Spinal cord (tissue), 10 donors: Measurements from ENCODE around the gene NPPC. TPM values are rescaled to one million over a fixed set of nuclear protein-coding genes. Genes with fewer than 3 reads are reported as not detected.
"Not testable (repeated sequence)": the region's sequence is repeated elsewhere in the genome, so short reads cannot be mapped to it uniquely, and the experiment has no call there.

Experiments
- DNase-seq, 6 donors: peaks; one replicate each; pipeline versions ENCODE4 v3.0.0 to v3.0.0-alpha.2; 2013 to 2015; ENCODE audit warnings: low spot score in 6 of 6, low read depth in 4 of 6
- H3K27ac ChIP-seq: one replicate; pipeline ENCODE4 v1.5.1; 2013; ENCODE audit warnings: low read depth, low read length, control low read depth
- H3K27me3 ChIP-seq: one replicate; pipeline ENCODE4 v1.6.1; 2013; ENCODE audit warnings: low read length; ENCODE audit not compliant: control insufficient read depth, insufficient read depth
- H3K36me3 ChIP-seq: one replicate; pipeline ENCODE4 v1.6.1; 2013; ENCODE audit warnings: low read length; ENCODE audit not compliant: control insufficient read depth, insufficient read depth
- H3K4me1 ChIP-seq: one replicate; pipeline ENCODE4 v1.6.1; 2013; ENCODE audit warnings: low read length; ENCODE audit not compliant: control insufficient read depth, insufficient read depth
- H3K4me3 ChIP-seq: one replicate; pipeline ENCODE4 v1.5.1; 2013; ENCODE audit warnings: low read depth, low read length, control low read depth
- H3K9me3 ChIP-seq: one replicate; pipeline ENCODE4 v1.6.1; 2013; ENCODE audit warnings: low read length; ENCODE audit not compliant: control insufficient read depth, insufficient read depth
- WGBS: methylation state at CpG from one replicate; pipeline ENCODE4 v1.1.5; 2013; ENCODE audit warnings: missing lambda C conversion rate; ENCODE audit not compliant: insufficient coverage; 5-methylcytosine and 5-hydroxymethylcytosine counted together
- polyA plus RNA-seq, 2 donors: library from polyadenylated mRNA; unstranded; fragments of 120-200 nt; gene quantifications; one replicate each; pipeline ENCODE4 v1.2.1, GENCODE V29; 2013; ENCODE audit not compliant: insufficient read length in 2 of 2
- small RNA-seq: library from RNA; depleted of rRNA; stranded (forward); fragments of <200 nt; gene quantifications from one replicate; pipeline ENCODE3, GENCODE V24; 2014; ENCODE audit warnings: low replicate concordance
- total RNA-seq, 2 donors: library from RNA; depleted of rRNA in 1 of 2; stranded (reverse); fragments of 120-200 nt in 1 of 2; fragments of >200 nt in 1 of 2; gene quantifications; one replicate each; pipeline versions ENCODE4 v1.2.3 to v1.2.4, GENCODE V29; 2013 to 2014
- donor health status: healthy.

The NPPC gene
- total and polyA plus RNA-seq, 4 donors: 16.6 to 33.2 (median 22.2) TPM

GRCh38 chr2:231883468-231883881, 42.7 kb downstream of the NPPC start:
- DNase-seq: peak in 2 of 6 donors; percentile 33 to 85
- no peak overlapping the region for H3K4me3 ChIP-seq
- no peaks in the 10 kb centered on the region for H3K36me3 ChIP-seq
- no peak overlapping the region for H3K27ac ChIP-seq
- WGBS: 17% methylated on average over 2 of the region's 5 CpGs
- peaks cover 2% of the 10 kb centered on the region for H3K9me3 ChIP-seq
- H3K27me3 ChIP-seq: no peaks in the 10 kb centered on the region
- peaks cover 7% of the 10 kb centered on the region for H3K4me1 ChIP-seq

DNA sequence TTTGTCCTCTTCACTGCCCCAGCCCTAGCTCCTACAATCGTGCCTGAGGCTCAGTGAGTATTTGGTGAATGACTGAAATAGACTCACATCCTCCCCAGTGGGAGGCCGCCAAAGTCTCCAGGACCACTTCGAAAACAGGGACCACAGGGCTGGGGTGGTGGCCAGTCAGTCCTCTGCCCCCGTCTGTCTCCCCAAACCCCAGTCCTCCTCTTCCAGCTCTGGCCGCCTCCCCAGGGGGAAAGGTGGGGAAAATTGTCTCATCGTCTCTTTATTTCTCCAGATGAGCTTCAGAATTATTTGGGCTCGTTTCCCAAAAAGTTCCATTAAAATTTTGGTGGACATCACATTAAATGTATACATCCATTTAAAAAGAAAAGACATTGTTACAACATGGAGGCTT, 43.5 kb downstream of the NPPC start:
- no peaks in the 10 kb centered on the region for H3K36me3 ChIP-seq
- no CpG with 5 or more reads among the region's 7 CpGs for WGBS
- DNase-seq: no peak

DNA sequence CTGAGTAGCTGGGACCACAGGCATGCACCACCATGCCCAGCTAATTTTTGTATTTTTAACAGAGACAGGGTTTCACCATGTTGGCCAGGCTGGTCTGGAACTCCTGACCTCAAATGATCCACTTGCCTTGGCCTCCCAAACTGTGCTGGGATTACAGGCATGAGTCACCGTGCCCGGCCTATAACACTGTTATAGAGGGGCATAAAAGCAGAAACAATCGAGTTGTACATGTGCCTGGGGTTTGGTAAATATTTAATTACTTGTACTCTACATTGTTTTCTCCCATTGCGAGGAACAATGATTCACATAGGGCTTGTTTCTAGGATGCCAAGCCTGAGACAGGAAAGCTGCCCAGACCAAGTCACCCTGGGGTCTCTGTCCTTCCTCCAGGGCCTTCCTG, 45.8 kb downstream of the NPPC start:
- H3K27me3 ChIP-seq: not testable (repeated sequence)
- no CpG with 5 or more reads among the region's 4 CpGs for WGBS

More for the DNA sequence above, 43.5 kb downstream of the NPPC start:
- Histone ChIP-seq H3K27ac (no peak overlapping the region), H3K4me3 (no peak overlapping the region), H3K9me3 (peaks cover 2% of the 10 kb centered on the region), H3K27me3 (no peaks in the 10 kb centered on the region), H3K4me1 (peaks cover 7% of the 10 kb centered on the region)

GRCh38 chr2:231879216-231879615, 47.0 kb downstream of the NPPC start:
- no peak for DNase-seq
- Histone ChIP-seq H3K4me3 (no peak overlapping the region), H3K27ac (no peak overlapping the region), H3K36me3 (no peaks in the 10 kb centered on the region), H3K4me1 (peaks cover 7% of the 10 kb centered on the region), H3K9me3 (no peaks in the 10 kb centered on the region), H3K27me3 (no peaks in the 10 kb centered on the region)
- WGBS: no CpG with 5 or more reads among the region's 7 CpGs

More for the DNA sequence above, 45.8 kb downstream of the NPPC start:
- H3K27ac ChIP-seq, H3K36me3 ChIP-seq, H3K9me3 ChIP-seq, DNase-seq, H3K4me1 ChIP-seq, H3K4me3 ChIP-seq: not testable (repeated sequence)

DNA sequence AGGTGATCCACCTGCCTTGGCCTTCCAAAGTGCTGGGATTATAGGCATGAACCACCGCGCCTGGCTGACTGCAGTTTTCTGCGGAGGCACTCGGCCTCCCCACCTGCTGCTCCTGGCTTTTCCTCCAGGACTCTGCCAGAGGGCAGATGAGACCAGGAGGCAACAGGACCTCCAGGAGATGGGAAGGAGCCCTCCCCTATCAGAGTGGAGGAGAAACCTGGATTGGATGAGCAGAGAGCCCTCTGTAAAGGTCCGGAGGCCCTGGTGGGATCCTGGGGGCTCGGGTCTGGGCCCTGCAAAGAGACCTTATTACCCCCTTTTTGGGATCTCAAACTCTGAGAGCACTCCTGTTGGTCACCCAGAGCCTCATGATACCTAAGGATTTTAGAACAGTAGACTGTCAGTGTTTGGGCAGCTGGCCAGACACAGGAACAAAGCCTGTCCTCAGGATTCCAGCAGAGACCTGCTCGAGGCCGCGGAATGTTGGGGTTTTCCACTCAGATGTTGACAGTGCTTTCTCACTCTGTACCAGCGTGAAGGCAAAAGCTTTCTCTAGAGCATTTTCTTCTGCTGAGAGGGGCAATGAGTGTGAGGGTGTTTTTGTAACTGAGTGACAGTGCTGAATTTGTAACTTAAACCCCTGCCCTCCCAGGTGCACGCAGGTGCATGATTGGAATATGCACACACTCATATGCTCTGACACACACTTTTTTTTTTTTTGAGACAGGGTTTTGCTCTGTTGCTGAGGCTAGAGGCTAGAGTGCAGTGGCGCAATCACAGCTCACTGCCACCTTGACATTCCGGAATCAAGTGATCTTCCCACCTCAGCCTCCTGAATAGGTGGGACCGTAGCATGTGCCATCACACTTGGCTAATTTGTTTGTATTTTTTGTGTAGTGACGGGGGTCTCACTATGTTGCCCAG, 48.4 kb downstream of the NPPC start:
- DNase-seq: no peak
- no peaks in the 10 kb centered on the region for H3K9me3 ChIP-seq
- H3K4me1 ChIP-seq: no peaks in the 10 kb centered on the region
- no peaks in the 10 kb centered on the region for H3K36me3 ChIP-seq
- H3K27me3 ChIP-seq: no peaks in the 10 kb centered on the region
- no peak overlapping the region for H3K4me3 ChIP-seq
- no peak overlapping the region for H3K27ac ChIP-seq
- 100% methylated on average over 1 of the region's 15 CpGs for WGBS

DNA sequence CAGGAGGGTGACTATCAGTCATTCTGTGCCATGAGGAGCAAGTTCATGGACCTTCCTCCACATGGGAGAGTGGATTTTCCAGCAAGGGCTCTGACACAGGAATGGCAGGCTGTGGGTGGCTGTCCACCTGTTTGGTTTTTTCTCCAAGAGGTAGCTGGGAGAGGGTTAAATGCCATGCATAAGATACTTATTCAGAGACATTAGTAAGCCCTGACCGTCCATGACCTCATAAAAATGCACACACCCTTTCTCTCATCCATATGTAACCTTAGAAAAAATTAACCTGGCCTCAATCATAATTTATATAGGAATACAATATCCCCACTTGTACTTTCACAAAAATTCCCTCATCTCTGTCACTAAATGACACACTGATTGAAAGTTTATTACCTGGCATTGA, 51.3 kb downstream of the NPPC start:
- DNase-seq: no peak
- Histone ChIP-seq H3K9me3 (no peaks in the 10 kb centered on the region), H3K27ac (no peak overlapping the region), H3K36me3 (no peaks in the 10 kb centered on the region), H3K4me3 (no peak overlapping the region), H3K4me1 (no peaks in the 10 kb centered on the region), H3K27me3 (no peaks in the 10 kb centered on the region)
- no CpG with 5 or more reads among the region's 1 CpG for WGBS

Small RNA genes within 50 kb of the gene (small RNA-seq; reads per million reads assigned to genes)
- gene MIR1471: not detected

Other genes with a start within 250 kb of the NPPC start
- 1,000 to 10,000 TPM in 1 of 2 donors, 100 to 1,000 TPM in 1; 469 to 1,226 TPM for gene PTMA, start 217.9 kb downstream of the NPPC start, total RNA-seq
- 1,000 to 10,000 TPM in 1 of 2 donors, 100 to 1,000 TPM in 1; 960 to 1,072 TPM for gene PTMA, start 217.9 kb downstream of the NPPC start, polyA plus RNA-seq
- gene PDE6D, start 145.1 kb downstream of the NPPC start, total RNA-seq: 10 to 100 TPM; 40.4 to 52.5 TPM
- gene PDE6D, start 145.1 kb downstream of the NPPC start, polyA plus RNA-seq: 10 to 100 TPM; 82.4 to 88.1 TPM
- 10 to 100 TPM; 26.1 to 29.4 TPM for gene COPS7B, start 140.0 kb downstream of the NPPC start, total RNA-seq
- 10 to 100 TPM; 63.0 to 63.4 TPM for gene COPS7B, start 140.0 kb downstream of the NPPC start, polyA plus RNA-seq
- 10 to 100 TPM; 29.8 to 32.3 TPM for gene DIS3L2, start 35.3 kb upstream of the NPPC start, total RNA-seq
- gene DIS3L2, start 35.3 kb upstream of the NPPC start, polyA plus RNA-seq: 10 to 100 TPM; 34.0 to 37.2 TPM